DOHH2 (cell line): Measurements from ENCODE around the gene STARD3.

Source experiments
- CTCF ChIP-seq: fragments of 200-600 bp; sonication (generic); IDR thresholded peaks from one replicate; pipeline ENCODE4 v1.5.1; 2014; ENCODE audit warnings: antibody characterized with exemption, mild to moderate bottlenecking, low read depth, low read length; ENCODE audit not compliant: poor library complexity, severe bottlenecking
- EZH2phosphoT487 ChIP-seq: fragments of 200-600 bp; sonication (generic); IDR thresholded peaks from 2 replicates; pipeline ENCODE4 v1.6.1; 2017; ENCODE audit warnings: borderline replicate concordance, mild to moderate bottlenecking, antibody characterized with exemption, low read length, moderate library complexity, mixed read lengths

DNA sequence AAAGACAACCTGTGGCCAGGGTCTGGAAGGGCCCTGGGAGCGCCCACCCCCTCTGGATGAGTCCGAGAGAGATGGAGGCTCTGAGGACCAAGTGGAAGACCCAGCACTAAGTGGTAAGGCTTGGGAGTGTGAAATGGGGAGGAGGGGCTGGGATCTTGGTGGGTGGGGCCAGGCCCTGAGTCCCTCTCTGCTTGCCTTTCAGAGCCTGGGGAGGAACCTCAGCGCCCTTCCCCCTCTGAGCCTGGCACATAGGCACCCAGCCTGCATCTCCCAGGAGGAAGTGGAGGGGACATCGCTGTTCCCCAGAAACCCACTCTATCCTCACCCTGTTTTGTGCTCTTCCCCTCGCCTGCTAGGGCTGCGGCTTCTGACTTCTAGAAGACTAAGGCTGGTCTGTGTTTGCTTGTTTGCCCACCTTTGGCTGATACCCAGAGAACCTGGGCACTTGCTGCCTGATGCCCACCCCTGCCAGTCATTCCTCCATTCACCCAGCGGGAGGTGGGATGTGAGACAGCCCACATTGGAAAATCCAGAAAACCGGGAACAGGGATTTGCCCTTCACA, 1.2 kb upstream of the STARD3 start:
- no peak for TF ChIP-seq CTCF
- TF ChIP-seq EZH2phosphoT487, result no peak
